Lower leg skin (tissue), 4 donors: ENCODE data around the gene C14orf180. TPM values are rescaled to one million over a fixed set of nuclear protein-coding genes. Genes with fewer than 3 reads are reported as not detected.
"Not testable (repeated sequence)": the region's sequence is repeated elsewhere in the genome, so short reads cannot be mapped to it uniquely, and the experiment has no call there.

ENCODE experiments used
- DNase-seq, 2 donors: peaks; one replicate each; pipeline ENCODE4 v3.0.0-alpha.2; 2019; ENCODE audit warnings: low spot score in 2 of 2
- H3K4me3 ChIP-seq: fragments of 200-600 bp; sonication (generic); 2 replicates; pipeline ENCODE4 v1.5.1; 2017; ENCODE audit warnings: mild to moderate bottlenecking, low read depth; ENCODE audit not compliant: poor library complexity, severe bottlenecking
- CTCF ChIP-seq, 3 donors: fragments of 450-650 bp; IDR thresholded peaks; one replicate each; pipeline ENCODE4 v1.5.1; 2016; ENCODE audit warnings: antibody characterized with exemption in 3 of 3, mild to moderate bottlenecking in 3 of 3, moderate library complexity in 2 of 3
- POLR2A ChIP-seq, 2 donors: fragments of 450-650 bp; IDR thresholded peaks; one replicate each; pipeline ENCODE4 v1.6.1; 2016 to 2017; ENCODE audit warnings: antibody characterized with exemption in 2 of 2, mild to moderate bottlenecking in 1 of 2, moderate library complexity in 1 of 2
- WGBS, 2 donors: methylation state at CpG; one replicate each; pipeline ENCODE4 v1.1.5; 2018; 5-methylcytosine and 5-hydroxymethylcytosine counted together
- intact Hi-C: fragments of 100-400 bp; cut with DNase I; formaldehyde crosslinking; loops from one replicate; pipeline ENCODE4 v1.15.0; 2023; ENCODE audit warnings: low total_unique reads
- total RNA-seq, 4 donors: library from RNA; depleted of rRNA; stranded (reverse); fragments of >200 nt; gene quantifications; one replicate each; pipeline ENCODE4 v1.1.0, GENCODE V29; 2016

Gene C14orf180
- total RNA-seq, 4 donors from 2014 or later, result 0.98 TPM; not detected in 3

DNA sequence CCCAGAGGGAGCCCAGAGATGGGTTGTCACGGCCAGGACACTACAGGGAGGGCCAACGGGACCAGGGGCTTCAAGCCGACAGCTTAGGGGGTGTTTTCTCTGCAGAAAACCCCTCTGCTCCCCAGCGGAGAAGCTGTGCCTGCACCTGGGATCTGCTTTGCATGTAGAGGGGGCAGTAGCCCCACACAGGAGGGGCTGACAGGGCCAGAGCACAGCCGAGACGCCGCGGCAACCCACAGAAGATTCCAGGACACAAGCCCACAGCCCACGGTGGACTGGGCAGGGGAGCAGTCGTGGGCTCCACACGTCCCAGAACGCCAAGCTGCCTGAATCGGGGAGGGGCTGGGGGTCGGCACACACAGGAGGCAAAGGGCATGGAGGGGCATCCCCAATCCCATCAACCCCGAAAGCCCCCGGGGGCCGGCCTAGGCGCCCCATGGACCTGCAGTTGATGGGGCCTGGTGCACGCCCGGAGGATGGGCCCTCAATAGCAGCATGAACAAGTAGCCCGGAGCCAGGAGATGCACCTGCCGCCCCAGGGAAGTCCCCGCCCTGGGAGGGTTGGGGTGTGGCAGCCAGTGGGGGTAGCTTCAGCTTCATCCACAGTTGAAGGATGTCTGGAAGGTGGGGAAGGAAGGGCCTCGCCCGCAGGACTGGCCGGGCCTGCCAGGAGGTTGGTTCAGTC is 55.5 kb downstream of the C14orf180 start:
- no peak overlapping the region for H3K4me3 ChIP-seq
- intact Hi-C loops, result loop anchor here (10.0 kb wide), 1 partner anchor 500 kb away; the partner anchor contains the start of gene KIF26A
- 72 to 77% methylated on average over 23 to 25 of the region's 26 CpGs for WGBS, 2 donors
- DNase-seq, result peak in 1 of 2 donors; percentile 70
- TF ChIP-seq POLR2A (IDR thresholded peaks at IDR 0.05), result no peak
- no peak for TF ChIP-seq CTCF (IDR thresholded peaks at IDR 0.05)

GRCh38 chr14:104635717-104636116 is 56.2 kb downstream of the C14orf180 start:
- DNase-seq, result peak in 1 of 2 donors; percentile 26
- 72 to 85% methylated on average over 13 to 14 of the region's 14 CpGs for WGBS, 2 donors
- intact Hi-C loops, result loop anchor here (10.0 kb wide), 1 partner anchor 501 kb away; the partner anchor contains the start of gene KIF26A
- H3K4me3 ChIP-seq, result no peak overlapping the region
- no peak for TF ChIP-seq CTCF (IDR thresholded peaks at IDR 0.05)
- no peak for TF ChIP-seq POLR2A (IDR thresholded peaks at IDR 0.05)

- DNase-seq, result peak in 1 of 2 donors; percentile 70
- 76% methylated on average over 11 of the region's 11 CpGs for WGBS, 2 donors
- TF ChIP-seq CTCF (IDR thresholded peaks at IDR 0.05) (no peak), POLR2A (IDR thresholded peaks at IDR 0.05) (no peak)
- no peak overlapping the region for H3K4me3 ChIP-seq
- intact Hi-C loops, result loop anchor here (10.0 kb wide), 1 partner anchor 501 kb away; the partner anchor contains the start of gene KIF26A
These were observed 56.6 kb downstream of the C14orf180 start for GRCh38 chr14:104636131-104636530.

DNA sequence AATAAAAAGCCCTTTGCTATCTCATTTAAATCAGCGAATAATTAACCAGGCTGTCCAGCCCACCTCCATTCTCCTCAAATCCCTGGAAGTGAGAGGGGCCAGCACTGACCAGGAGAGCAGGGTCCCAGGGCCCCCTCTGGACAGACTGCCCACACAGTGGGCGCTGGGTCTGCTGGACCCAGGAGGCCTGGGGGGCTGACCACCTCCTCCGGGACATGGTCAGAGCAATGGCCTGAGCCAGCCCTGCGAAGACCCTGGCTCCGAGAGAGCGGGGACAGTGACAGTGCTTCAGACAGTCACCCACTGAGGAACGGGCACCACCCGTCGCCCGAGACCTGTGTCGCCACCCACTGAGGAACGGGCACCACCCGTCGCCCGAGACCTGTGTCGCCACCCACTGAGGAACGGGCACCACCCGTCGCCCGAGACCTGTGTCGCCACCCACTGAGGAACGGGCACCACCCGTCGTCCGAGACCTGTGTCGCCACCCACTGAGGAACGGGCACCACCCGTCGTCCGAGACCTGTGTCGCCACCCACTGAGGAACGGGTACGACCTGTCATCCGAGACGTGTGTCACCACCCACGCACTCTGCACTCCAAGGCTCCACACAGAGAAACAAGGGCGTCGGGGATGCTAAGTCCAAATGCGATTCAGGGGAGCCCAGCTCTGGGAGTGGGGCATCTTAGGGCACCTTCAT is 57.4 kb downstream of the C14orf180 start:
- peak in 1 of 2 donors; percentile 81 for DNase-seq
- WGBS, 2 donors, result 66 to 81% methylated on average over 32 to 34 of the region's 39 CpGs
- intact Hi-C loops, result loop anchor here (10.0 kb wide), 1 partner anchor 502 kb away; the partner anchor contains the start of gene KIF26A
- H3K4me3 ChIP-seq, result not testable (repeated sequence)

- no peak for TF ChIP-seq POLR2A (IDR thresholded peaks at IDR 0.05)
- TF ChIP-seq CTCF (IDR thresholded peaks at IDR 0.05), result no peak
- DNase-seq, result no peak
- WGBS, 2 donors, result 78 to 79% methylated on average over 5 of the region's 5 CpGs
- intact Hi-C loops, result loop anchor here (10.0 kb wide), 1 partner anchor 503 kb away; the partner anchor contains the start of gene KIF26A
- no peak overlapping the region for H3K4me3 ChIP-seq
These were observed 58.0 kb downstream of the C14orf180 start for GRCh38 chr14:104637546-104638003.

DNA sequence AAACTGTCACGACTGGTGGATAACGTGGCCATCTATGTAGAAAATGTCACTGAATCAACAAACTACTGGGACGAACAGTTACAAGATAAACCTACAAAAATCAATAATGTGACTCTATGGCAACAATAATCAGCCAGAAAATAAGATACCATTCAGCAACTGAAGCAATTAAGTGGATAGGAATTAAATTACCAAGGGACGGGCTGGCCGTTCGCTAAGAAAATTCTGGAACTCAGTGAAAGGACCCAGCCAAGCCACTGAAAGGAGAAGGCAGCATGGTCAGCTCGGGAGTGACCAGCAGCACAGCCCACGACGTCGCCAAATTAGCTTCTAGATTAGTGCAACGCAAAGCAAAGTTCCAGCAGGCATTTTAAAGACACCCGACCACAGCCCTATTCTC is 58.6 kb downstream of the C14orf180 start:
- intact Hi-C loops, result loop anchor here (10.0 kb wide), 1 partner anchor 503 kb away; the partner anchor contains the start of gene KIF26A
- no peak for TF ChIP-seq CTCF (IDR thresholded peaks at IDR 0.05)
- TF ChIP-seq POLR2A (IDR thresholded peaks at IDR 0.05), result no peak

More for the DNA sequence above, 58.6 kb downstream of the C14orf180 start:
- no peak overlapping the region for H3K4me3 ChIP-seq
- no peak for DNase-seq
- WGBS, 2 donors, result 44 to 57% methylated on average over 12 of the region's 12 CpGs
